A549 treated with Hydrocortisone at 1 μM for 4 hours (cell line): ENCODE results near the gene SMIM10. TPM values are rescaled to one million over a fixed set of nuclear protein-coding genes. Genes with fewer than 3 reads are reported as not detected.

Experiments
- total RNA-seq: library from RNA; stranded (reverse); fragments of 200-300 nt; extraction: Qiagen RNA extraction; gene quantifications from 5 replicates; pipeline ENCODE4 v1.2.3, GENCODE V29; 2022

The SMIM10 gene
- total RNA-seq, result 0.07 to 0.20 TPM (median 0.12 TPM) in 4 of 5 replicates, not detected in the other

DNA sequence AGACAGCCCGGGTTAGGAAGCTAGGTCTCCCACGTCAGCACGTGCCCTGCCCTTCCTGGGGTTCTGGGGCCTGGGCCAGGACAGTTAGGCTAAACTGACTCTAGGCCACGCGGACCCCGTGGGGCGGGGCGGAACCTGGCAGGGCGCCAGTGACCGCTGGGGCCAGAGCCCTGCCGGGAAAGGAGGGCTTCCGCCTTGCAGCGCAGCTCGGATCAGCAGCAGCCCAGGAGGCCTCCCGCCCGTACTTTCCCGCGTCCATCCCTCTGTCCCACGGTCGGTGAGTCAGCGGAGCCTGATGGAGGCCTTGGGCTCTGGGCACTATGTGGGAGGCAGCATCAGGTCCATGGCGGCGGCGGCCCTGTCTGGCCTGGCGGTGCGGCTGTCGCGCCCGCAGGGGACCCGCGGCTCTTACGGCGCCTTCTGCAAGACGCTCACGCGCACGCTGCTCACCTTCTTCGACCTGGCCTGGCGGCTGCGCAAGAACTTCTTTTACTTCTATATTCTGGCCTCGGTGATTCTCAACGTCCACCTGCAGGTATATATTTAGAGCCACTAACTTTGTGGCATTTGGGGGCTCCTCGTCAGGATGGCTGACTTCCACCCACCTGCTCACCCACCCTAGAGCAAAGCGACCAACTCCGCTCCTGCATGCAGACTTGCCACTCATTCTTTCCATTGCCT is at the start of gene SMIM10:
SMIM10 (plus strand) TSS at position 191 of the 681 bp plus-strand sequence; CDS start at position 296, 105 bp downstream.

Other genes starting within 250 kb of the SMIM10 start
- gene PABIR2, start 193.8 kb upstream of the SMIM10 start, total RNA-seq, result 23.9 to 29.3 TPM (median 28.2 TPM) in 5 replicates
- gene MOSPD1, start 75.7 kb upstream of the SMIM10 start, total RNA-seq, result 14.9 to 25.6 TPM (median 17.1 TPM) in 5 replicates
- gene RTL8B, start 31.6 kb downstream of the SMIM10 start, total RNA-seq, result 7.7 to 10.1 TPM (median 8.7 TPM) in 5 replicates
- 150 to 226 TPM (median 199 TPM) in 5 replicates for gene RTL8C, start 41.4 kb downstream of the SMIM10 start, total RNA-seq
- 144 to 180 TPM (median 171 TPM) in 5 replicates for gene RTL8A, start 61.1 kb downstream of the SMIM10 start, total RNA-seq
- gene SMIM10L2B, start 107.7 kb downstream of the SMIM10 start, total RNA-seq, result 0.03 to 0.15 TPM (median 0.07 TPM) in 5 replicates
- gene ETDB, start 129.5 kb downstream of the SMIM10 start, total RNA-seq, result not detected in 5 replicates
- not detected in 5 replicates for gene CT55, start 180.4 kb downstream of the SMIM10 start, total RNA-seq